Measurements from ENCODE around the gene DPEP1. TPM values are rescaled to one million over a fixed set of nuclear protein-coding genes. Genes with fewer than 3 reads are reported as not detected.

DPEP1 gene
- total and polyA plus RNA-seq, 2 donors (not counting 1 experiment from before 2014, with no cell fraction given): not detected

GRCh38 chr16:89600956-89601355, 12.5 kb upstream of the DPEP1 start:
- peaks cover 7% of the 10 kb centered on the region for H3K4me1 Mint-ChIP-seq
- peaks cover 0 to 14% (median 0%) of the 10 kb centered on the region in 4 experiments for H3K27me3 ChIP-seq (replicated peaks in 1 of 4; ENCODE audit: control extremely low read depth in 1 of 4, control insufficient read depth in 3 of 4, insufficient read depth in 4 of 4, low read length in 3 of 4)
- 88% methylated on average over 8 of the region's 8 CpGs for WGBS (ENCODE audit: insufficient coverage)
- no peak for TF ChIP-seq EZH2 (IDR thresholded peaks at IDR 0.05; ENCODE audit: borderline replicate concordance, insufficient read depth, low read depth, low read length, poor library complexity, severe bottlenecking)
- TF ChIP-seq, protein P1, sequence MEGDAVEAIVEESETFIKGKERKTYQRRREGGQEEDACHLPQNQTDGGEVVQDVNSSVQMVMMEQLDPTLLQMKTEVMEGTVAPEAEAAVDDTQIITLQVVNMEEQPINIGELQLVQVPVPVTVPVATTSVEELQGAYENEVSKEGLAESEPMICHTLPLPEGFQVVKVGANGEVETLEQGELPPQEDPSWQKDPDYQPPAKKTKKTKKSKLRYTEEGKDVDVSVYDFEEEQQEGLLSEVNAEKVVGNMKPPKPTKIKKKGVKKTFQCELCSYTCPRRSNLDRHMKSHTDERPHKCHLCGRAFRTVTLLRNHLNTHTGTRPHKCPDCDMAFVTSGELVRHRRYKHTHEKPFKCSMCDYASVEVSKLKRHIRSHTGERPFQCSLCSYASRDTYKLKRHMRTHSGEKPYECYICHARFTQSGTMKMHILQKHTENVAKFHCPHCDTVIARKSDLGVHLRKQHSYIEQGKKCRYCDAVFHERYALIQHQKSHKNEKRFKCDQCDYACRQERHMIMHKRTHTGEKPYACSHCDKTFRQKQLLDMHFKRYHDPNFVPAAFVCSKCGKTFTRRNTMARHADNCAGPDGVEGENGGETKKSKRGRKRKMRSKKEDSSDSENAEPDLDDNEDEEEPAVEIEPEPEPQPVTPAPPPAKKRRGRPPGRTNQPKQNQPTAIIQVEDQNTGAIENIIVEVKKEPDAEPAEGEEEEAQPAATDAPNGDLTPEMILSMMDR (IDR thresholded peaks at IDR 0.05): no peak
- no peaks in the 10 kb centered on the region for H4K20me1 ChIP-seq (ENCODE audit: control insufficient read depth, insufficient read depth, low read length, poor library complexity, severe bottlenecking)
- no peak overlapping the region for H3K9ac ChIP-seq (ENCODE audit: low read length)
- H3K79me2 ChIP-seq (ENCODE audit: control insufficient read depth, insufficient read depth, low read length): no peaks in the 10 kb centered on the region
- ChIA-PET CTCF (interaction anchor here (1.1 to 1.4 kb wide), 2 partner anchors 14 to 35 kb away, joined by 3 to 4 read pairs; no protein-coding TSS in a partner anchor), POLR2A (no interaction called here)
- ATAC-seq (ENCODE audit: low read depth): no peak
- intact Hi-C loops (cut with micrococcal nuclease): no loop called here
- peaks cover 7 to 10% of the 10 kb centered on the region in 2 donors for H3K4me1 ChIP-seq (ENCODE audit: control insufficient read depth in 2 of 2, insufficient read depth in 2 of 2, low read length in 2 of 2)
- H3K4me3 Mint-ChIP-seq: no peak overlapping the region
- no peak overlapping the region for H3K27ac ChIP-seq (ENCODE audit: low read length in 2 of 2)
- H3K4me3 ChIP-seq (ENCODE audit: control extremely low read depth in 1 of 5, extremely low read depth in 1 of 5, insufficient read depth in 1 of 5, low read depth in 2 of 5, low read length in 4 of 5): no peak overlapping the region
- no peak overlapping the region for H3K27ac Mint-ChIP-seq
- no peaks in the 10 kb centered on the region for H3K9me3 ChIP-seq (ENCODE audit: control extremely low read depth in 1 of 3, control insufficient read depth in 2 of 3, insufficient read depth in 1 of 3, low read length in 2 of 3)
- H3K27me3 Mint-ChIP-seq: peaks cover 4% of the 10 kb centered on the region
- no peak overlapping the region for H2AFZ ChIP-seq (ENCODE audit: insufficient read depth, low read depth, low read length, poor library complexity, severe bottlenecking)
- H3K4me2 ChIP-seq (replicated peaks; ENCODE audit: low read depth, low read length, poor library complexity, severe bottlenecking): no peak overlapping the region
- no peaks in the 10 kb centered on the region for H3K9me3 Mint-ChIP-seq (ENCODE audit: insufficient read depth)
- DNase-seq: no peak
- no peaks in the 10 kb centered on the region for H3K36me3 ChIP-seq (replicated peaks in 1 of 2; ENCODE audit: control extremely low read depth in 1 of 2, control insufficient read depth in 1 of 2, extremely low read depth in 1 of 2, insufficient read depth in 2 of 2, low read length in 1 of 2)

DNA sequence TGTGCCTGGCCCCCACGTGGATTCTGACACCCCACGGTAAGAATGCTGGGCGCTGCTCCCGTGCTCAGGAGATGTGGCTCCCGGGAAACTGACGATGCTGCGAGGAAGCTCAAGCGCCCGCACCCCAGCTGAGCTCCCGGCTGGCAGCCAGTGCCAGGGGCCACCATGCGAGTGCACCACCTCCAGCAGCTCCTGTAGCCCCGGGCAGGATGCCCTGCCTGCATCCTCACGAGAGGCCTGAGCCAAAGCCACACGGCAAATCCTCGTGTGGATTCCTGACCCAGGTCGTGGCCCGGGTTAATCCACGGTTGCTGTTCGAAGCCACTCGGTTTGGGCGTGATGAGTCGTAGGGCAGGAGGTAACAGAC, 11.6 kb upstream of the DPEP1 start:
- Mint-ChIP-seq H3K4me1 (peaks cover 7% of the 10 kb centered on the region), H3K27ac (no peak overlapping the region), H3K9me3 (ENCODE audit: insufficient read depth) (no peaks in the 10 kb centered on the region), H3K27me3 (peaks cover 4% of the 10 kb centered on the region), H3K4me3 (no peak overlapping the region)
- H3K4me1 ChIP-seq (ENCODE audit: control insufficient read depth in 2 of 2, insufficient read depth in 2 of 2, low read length in 2 of 2): peaks cover 7 to 10% of the 10 kb centered on the region in 2 donors
- no peak overlapping the region for H2AFZ ChIP-seq (ENCODE audit: insufficient read depth, low read depth, low read length, poor library complexity, severe bottlenecking)
- H3K4me2 ChIP-seq (replicated peaks; ENCODE audit: low read depth, low read length, poor library complexity, severe bottlenecking): peak overlapping the region; percentile 57
- ATAC-seq (ENCODE audit: low read depth) (no peak), DNase-seq (no peak)
- no peaks in the 10 kb centered on the region for H4K20me1 ChIP-seq (ENCODE audit: control insufficient read depth, insufficient read depth, low read length, poor library complexity, severe bottlenecking)
- no peaks in the 10 kb centered on the region for H3K79me2 ChIP-seq (ENCODE audit: control insufficient read depth, insufficient read depth, low read length)
- no peaks in the 10 kb centered on the region for H3K36me3 ChIP-seq (replicated peaks in 1 of 2; ENCODE audit: control extremely low read depth in 1 of 2, control insufficient read depth in 1 of 2, extremely low read depth in 1 of 2, insufficient read depth in 2 of 2, low read length in 1 of 2)
- H3K9ac ChIP-seq (ENCODE audit: low read length): no peak overlapping the region
- peaks cover 0 to 14% (median 0%) of the 10 kb centered on the region in 4 experiments for H3K27me3 ChIP-seq (replicated peaks in 1 of 4; ENCODE audit: control extremely low read depth in 1 of 4, control insufficient read depth in 3 of 4, insufficient read depth in 4 of 4, low read length in 3 of 4)
- ChIA-PET POLR2A (interaction anchor here (0.8 kb wide), 1 partner anchor 81 kb away, joined by 3 read pairs; no protein-coding TSS in a partner anchor), CTCF (interaction anchor here (1.1 to 1.4 kb wide), 3 partner anchors 13 to 39 kb away, joined by 3 to 6 read pairs (median 4); no protein-coding TSS in a partner anchor)
- 76% methylated on average over 22 of the region's 22 CpGs for WGBS (ENCODE audit: insufficient coverage)
- no peaks in the 10 kb centered on the region for H3K9me3 ChIP-seq (ENCODE audit: control extremely low read depth in 1 of 3, control insufficient read depth in 2 of 3, insufficient read depth in 1 of 3, low read length in 2 of 3)
- H3K27ac ChIP-seq (ENCODE audit: low read length in 2 of 2): no peak overlapping the region
- TF ChIP-seq EZH2 (IDR thresholded peaks at IDR 0.05; ENCODE audit: borderline replicate concordance, insufficient read depth, low read depth, low read length, poor library complexity, severe bottlenecking): no peak
- TF ChIP-seq, protein P1 (IDR thresholded peaks at IDR 0.05): no peak
- intact Hi-C loops (cut with micrococcal nuclease): no loop called here
- no peak overlapping the region for H3K4me3 ChIP-seq (ENCODE audit: control extremely low read depth in 1 of 5, extremely low read depth in 1 of 5, insufficient read depth in 1 of 5, low read depth in 2 of 5, low read length in 4 of 5)
